ENCODE data around the gene SUPT20HL2. TPM values are rescaled to one million over a fixed set of nuclear protein-coding genes. Genes with fewer than 3 reads are reported as not detected.

The SUPT20HL2 gene
- total RNA-seq, 4 donors from 2014 or later, result not detected

GRCh38 chrX:24306440-24306839 is 7.4 kb downstream of the SUPT20HL2 start:
- TF ChIP-seq POLR2A (IDR thresholded peaks at IDR 0.05) (no peak), POLR2AphosphoS5 (IDR thresholded peaks at IDR 0.05) (no peak), EP300 (IDR thresholded peaks at IDR 0.05; ENCODE audit: low read depth) (no peak), CTCF (IDR thresholded peaks at IDR 0.05) (no peak)
- Histone ChIP-seq H3K4me1 (no peaks in the 10 kb centered on the region), H3K4me3 (no peak overlapping the region), H3K9me3 (no peaks in the 10 kb centered on the region), H3K36me3 (no peaks in the 10 kb centered on the region), H3K27ac (no peak overlapping the region), H3K27me3 (no peaks in the 10 kb centered on the region)
- 48 to 100% methylated on average over 1 to 6 of the region's 6 CpGs for WGBS, 2 donors (ENCODE audit: low coverage in 1 of 2)
- no peak for DNase-seq
- intact Hi-C loops (cut with DNase I; ENCODE audit: low total_unique reads), result no loop called here
- in situ Hi-C loops (cut with MboI; ENCODE audit: low pct_ligation_motif_present in 1 of 4, low pct_unique_long_range_greater_than_20kb in 1 of 4, low sequenced_read_pairs in 3 of 4), result no loop called here

- H3K4me1 ChIP-seq, result no peaks in the 10 kb centered on the region
- 78 to 100% methylated on average over 2 to 7 of the region's 7 CpGs for WGBS, 2 donors (ENCODE audit: low coverage in 1 of 2)
- H3K27ac ChIP-seq, result no peak overlapping the region
- TF ChIP-seq POLR2AphosphoS5 (IDR thresholded peaks at IDR 0.05) (no peak), EP300 (IDR thresholded peaks at IDR 0.05; ENCODE audit: low read depth) (no peak), CTCF (IDR thresholded peaks at IDR 0.05) (no peak), POLR2A (IDR thresholded peaks at IDR 0.05) (no peak)
- H3K36me3 ChIP-seq, result no peaks in the 10 kb centered on the region
- no peak for DNase-seq
- H3K27me3 ChIP-seq, result no peaks in the 10 kb centered on the region
- in situ Hi-C loops (cut with MboI; ENCODE audit: low pct_ligation_motif_present in 1 of 4, low pct_unique_long_range_greater_than_20kb in 1 of 4, low sequenced_read_pairs in 3 of 4) (no loop called here), intact Hi-C loops (cut with DNase I; ENCODE audit: low total_unique reads) (no loop called here)
- H3K4me3 ChIP-seq, result no peak overlapping the region
- no peaks in the 10 kb centered on the region for H3K9me3 ChIP-seq
Observed at GRCh38 chrX:24305905-24306304, 8.0 kb downstream of the SUPT20HL2 start.

GRCh38 chrX:24301806-24302205 is 12.1 kb downstream of the SUPT20HL2 start:
- in situ Hi-C loops (cut with MboI; ENCODE audit: low pct_ligation_motif_present in 1 of 4, low pct_unique_long_range_greater_than_20kb in 1 of 4, low sequenced_read_pairs in 3 of 4), result no loop called here
- no peaks in the 10 kb centered on the region for H3K36me3 ChIP-seq
- no peaks in the 10 kb centered on the region for H3K27me3 ChIP-seq
- WGBS, 2 donors (ENCODE audit: low coverage in 1 of 2), result 53 to 100% methylated on average over 1 to 2 of the region's 2 CpGs
- no peaks in the 10 kb centered on the region for H3K9me3 ChIP-seq
- H3K4me1 ChIP-seq, result no peaks in the 10 kb centered on the region
- no peak for DNase-seq
- no peak overlapping the region for H3K27ac ChIP-seq
- intact Hi-C loops (cut with DNase I; ENCODE audit: low total_unique reads), result no loop called here
- no peak overlapping the region for H3K4me3 ChIP-seq
- no peak for TF ChIP-seq CTCF (IDR thresholded peaks at IDR 0.05)
- TF ChIP-seq EP300 (IDR thresholded peaks at IDR 0.05; ENCODE audit: low read depth), result no peak

- WGBS, 2 donors (ENCODE audit: low coverage in 1 of 2), result 40% methylated on average over 1 of the region's 1 CpG; no CpG with 5 or more reads in 1 of the 2 donors
- H3K27ac ChIP-seq, result no peak overlapping the region
- H3K36me3 ChIP-seq, result no peaks in the 10 kb centered on the region
- DNase-seq, result no peak
- intact Hi-C loops (cut with DNase I; ENCODE audit: low total_unique reads), result no loop called here
- no peak for TF ChIP-seq POLR2AphosphoS5 (IDR thresholded peaks at IDR 0.05)
- no peak for TF ChIP-seq POLR2A (IDR thresholded peaks at IDR 0.05)
- no peak for TF ChIP-seq EP300 (IDR thresholded peaks at IDR 0.05; ENCODE audit: low read depth)
- TF ChIP-seq CTCF (IDR thresholded peaks at IDR 0.05), result no peak
- no peak overlapping the region for H3K4me3 ChIP-seq
- no peaks in the 10 kb centered on the region for H3K4me1 ChIP-seq
- in situ Hi-C loops (cut with MboI; ENCODE audit: low pct_ligation_motif_present in 1 of 4, low pct_unique_long_range_greater_than_20kb in 1 of 4, low sequenced_read_pairs in 3 of 4), result no loop called here
- H3K9me3 ChIP-seq, result no peaks in the 10 kb centered on the region
- no peaks in the 10 kb centered on the region for H3K27me3 ChIP-seq
Observed at GRCh38 chrX:24301060-24301459, 12.8 kb downstream of the SUPT20HL2 start.

All from transverse colon (tissue), 4 donors.